ENCODE results near the gene XPO5. TPM values are rescaled to one million over a fixed set of nuclear protein-coding genes. Genes with fewer than 3 reads are reported as not detected.

XPO5 gene
- total RNA-seq, 4 donors from 2014 or later: 14.5 to 36.5 (median 16.0) TPM

DNA sequence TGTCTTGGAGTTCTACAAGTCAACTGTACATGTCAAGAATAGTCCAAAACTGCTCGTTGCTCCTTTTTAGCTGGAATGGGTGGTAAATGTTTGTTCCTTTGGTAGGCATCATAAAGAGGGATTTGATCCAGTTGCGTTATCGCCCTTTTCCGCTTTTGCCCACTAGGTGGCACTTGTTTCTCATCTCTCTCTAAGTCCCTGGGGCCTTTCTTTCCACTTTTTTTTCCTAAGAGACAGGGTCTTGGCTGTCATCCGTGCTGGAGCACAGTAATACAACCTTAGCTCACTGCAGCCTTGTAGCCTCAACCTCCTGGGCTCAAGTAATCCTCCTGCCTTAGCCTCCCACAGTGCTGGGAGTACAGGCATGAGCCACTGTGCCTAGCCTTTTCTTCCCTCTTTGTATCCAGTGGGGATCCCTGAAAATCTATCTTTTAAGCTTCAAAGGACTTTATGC lies 32.5 kb upstream of the XPO5 start:
- TF ChIP-seq, protein P1, sequence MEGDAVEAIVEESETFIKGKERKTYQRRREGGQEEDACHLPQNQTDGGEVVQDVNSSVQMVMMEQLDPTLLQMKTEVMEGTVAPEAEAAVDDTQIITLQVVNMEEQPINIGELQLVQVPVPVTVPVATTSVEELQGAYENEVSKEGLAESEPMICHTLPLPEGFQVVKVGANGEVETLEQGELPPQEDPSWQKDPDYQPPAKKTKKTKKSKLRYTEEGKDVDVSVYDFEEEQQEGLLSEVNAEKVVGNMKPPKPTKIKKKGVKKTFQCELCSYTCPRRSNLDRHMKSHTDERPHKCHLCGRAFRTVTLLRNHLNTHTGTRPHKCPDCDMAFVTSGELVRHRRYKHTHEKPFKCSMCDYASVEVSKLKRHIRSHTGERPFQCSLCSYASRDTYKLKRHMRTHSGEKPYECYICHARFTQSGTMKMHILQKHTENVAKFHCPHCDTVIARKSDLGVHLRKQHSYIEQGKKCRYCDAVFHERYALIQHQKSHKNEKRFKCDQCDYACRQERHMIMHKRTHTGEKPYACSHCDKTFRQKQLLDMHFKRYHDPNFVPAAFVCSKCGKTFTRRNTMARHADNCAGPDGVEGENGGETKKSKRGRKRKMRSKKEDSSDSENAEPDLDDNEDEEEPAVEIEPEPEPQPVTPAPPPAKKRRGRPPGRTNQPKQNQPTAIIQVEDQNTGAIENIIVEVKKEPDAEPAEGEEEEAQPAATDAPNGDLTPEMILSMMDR (IDR thresholded peaks at IDR 0.05; ENCODE audit: low read depth): no peak

DNA sequence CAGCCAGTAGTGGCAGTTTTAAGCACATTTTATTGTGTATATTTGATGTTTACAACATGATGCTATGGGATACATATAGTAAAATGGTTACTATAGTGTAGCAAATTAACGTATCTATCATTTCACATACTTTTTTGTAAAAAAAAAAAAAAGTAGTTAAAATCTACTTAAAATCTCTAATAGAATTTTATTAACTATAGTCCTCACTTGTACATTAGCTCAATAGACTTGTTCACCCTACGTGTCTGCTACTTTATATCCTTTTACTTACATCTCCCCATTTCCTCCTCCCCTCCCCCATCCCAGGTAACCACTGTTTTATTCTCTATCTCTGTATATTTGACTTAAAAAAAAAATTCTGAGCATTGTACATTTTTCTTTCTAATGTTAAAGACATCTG lies 30.2 kb upstream of the XPO5 start:
- TF ChIP-seq, protein P1 (IDR thresholded peaks at IDR 0.05; ENCODE audit: low read depth): no peak

DNA sequence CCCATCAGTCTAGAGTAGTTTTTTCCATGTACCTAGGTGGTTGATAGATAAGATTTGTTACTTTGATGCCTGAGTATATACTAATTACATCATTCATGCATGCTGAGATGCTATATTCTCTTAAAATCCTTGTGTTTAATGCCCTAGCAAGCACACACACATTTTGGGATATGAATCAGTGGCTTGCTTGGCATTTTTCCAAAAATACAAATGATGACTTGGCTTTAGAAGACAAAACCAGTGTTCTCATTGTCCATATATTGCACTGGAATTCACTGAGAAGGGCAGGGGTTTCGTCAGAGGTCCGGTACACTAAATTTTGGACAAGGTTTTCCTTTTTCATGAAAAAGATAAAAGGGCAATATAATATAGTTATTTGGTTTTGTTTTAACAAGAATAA lies 28.3 kb upstream of the XPO5 start:
- TF ChIP-seq, protein P1 (IDR thresholded peaks at IDR 0.05; ENCODE audit: low read depth): no peak

DNA sequence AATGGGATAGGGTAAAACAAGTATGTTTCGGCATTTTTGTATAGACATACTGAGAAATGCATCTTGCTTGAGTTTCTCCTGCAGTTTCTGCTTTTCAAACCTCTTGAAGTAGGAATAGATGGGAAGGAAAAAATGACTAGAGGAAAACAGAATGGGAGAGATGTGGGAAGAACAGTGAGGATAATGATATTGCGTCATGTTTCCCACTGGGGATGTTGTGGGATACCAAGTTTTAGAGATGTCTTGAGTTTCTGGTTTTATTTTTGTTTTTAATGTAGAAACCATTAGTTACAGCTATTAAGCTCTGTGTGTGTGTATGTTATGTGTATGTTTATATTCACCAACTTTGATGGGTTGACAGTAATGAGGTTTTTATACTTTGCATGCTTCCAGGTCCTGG lies 24.8 kb upstream of the XPO5 start:
- TF ChIP-seq, protein P1 (IDR thresholded peaks at IDR 0.05; ENCODE audit: low read depth): no peak

DNA sequence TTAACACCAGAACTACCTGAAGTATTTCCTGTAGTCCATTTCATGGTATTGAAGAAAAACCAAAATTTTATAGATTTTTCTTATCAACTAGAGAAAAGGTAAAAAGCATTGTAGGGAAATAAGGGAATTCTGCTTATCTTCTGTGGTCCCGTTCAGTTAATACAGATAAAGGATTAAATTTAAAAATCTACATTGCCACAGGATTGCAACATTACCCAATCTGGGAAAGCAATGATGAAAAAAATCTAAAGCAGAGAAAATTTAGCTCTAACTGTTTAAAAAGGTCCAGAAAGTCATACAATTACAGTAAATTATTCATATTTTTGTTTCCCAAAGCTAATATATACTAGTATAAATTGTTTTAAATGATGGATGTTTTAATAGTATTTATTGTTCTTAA lies 18.1 kb upstream of the XPO5 start:
- TF ChIP-seq, protein P1 (IDR thresholded peaks at IDR 0.05; ENCODE audit: low read depth): no peak

DNA sequence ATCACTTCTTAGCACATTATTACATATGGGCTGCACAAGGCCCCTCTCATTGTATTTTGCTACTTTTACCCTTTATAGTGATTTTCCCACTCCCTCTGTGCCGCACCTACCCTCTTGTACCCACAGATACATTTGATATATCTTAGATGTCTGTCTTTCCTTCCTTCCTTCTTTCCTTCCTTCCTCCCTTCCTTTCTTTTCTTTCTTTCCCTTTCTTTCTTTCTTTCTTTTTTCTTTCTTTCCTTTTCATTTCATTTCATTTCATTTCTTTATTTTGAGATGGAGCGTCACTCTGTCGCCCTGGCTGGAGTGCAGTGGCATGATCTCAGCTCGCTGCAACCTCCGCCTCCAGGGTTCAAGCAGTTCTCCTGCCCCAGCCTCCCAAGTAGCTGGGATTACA lies 12.4 kb upstream of the XPO5 start:
- TF ChIP-seq, protein P1 (IDR thresholded peaks at IDR 0.05; ENCODE audit: low read depth): no peak

DNA sequence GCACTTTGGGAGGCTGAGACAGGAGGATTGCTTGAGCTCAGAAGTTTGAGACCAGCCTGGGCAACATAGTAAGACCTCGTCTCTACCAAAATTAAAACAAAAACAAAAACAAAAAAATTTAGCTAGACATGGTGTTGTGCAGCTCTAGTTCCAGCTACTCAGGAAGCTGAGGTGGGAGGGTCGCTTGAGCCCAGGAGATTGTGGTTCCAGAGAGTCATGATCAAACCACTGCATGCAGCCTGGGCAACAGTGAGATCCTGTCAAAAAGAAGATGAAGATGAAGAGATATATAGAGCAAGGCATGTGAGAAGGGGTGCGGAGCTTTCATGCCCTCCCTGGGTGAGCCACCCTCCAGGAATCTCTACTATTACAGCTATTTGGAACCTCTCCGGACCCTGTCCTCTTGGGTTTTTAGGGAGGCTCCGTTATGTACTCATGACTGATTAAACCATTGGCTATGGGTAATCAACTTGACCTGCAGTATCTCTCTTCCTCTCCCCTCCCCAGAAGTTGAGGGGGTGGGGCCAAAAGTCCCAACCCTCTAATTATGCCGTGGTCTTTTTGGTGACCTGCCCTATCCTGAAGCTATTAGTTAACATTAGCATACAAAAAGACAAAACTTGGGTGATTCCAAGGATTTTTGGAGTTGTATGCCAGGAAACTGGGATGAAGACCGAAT lies 9.2 kb upstream of the XPO5 start:
- TF ChIP-seq, protein P1 (IDR thresholded peaks at IDR 0.05; ENCODE audit: low read depth): no peak
